Stomach (tissue), 9 donors: ENCODE results near the gene KCNN3. TPM values are rescaled to one million over a fixed set of nuclear protein-coding genes. Genes with fewer than 3 reads are reported as not detected.

ENCODE experiments used
- DNase-seq, 2 donors: peaks; one replicate each; pipeline versions ENCODE4 v3.0.0 to v3.0.0-alpha.2; 2013 to 2019
- H3K27ac ChIP-seq, 5 donors: fragments of 200-600 bp in 4 of 5; sonication (generic) in 4 of 5; one replicate each; pipeline ENCODE4 v1.5.1; 2013 to 2019; ENCODE audit warnings: mild to moderate bottlenecking in 1 of 5, moderate library complexity in 1 of 5
- H3K27me3 ChIP-seq, 3 donors: fragments of 200-600 bp; sonication (generic); one replicate each; pipeline ENCODE4 v1.5.1; 2017 to 2019; ENCODE audit warnings: mixed run types in 1 of 3
- H3K36me3 ChIP-seq, 4 donors: fragments of 200-600 bp; sonication (generic); 1 replicate in 3 of 4; 2 replicates in 1 of 4; pipeline ENCODE4 v1.5.1; 2016 to 2019
- H3K4me1 ChIP-seq, 4 donors: fragments of 200-600 bp; sonication (generic); one replicate each; pipeline ENCODE4 v1.5.1; 2016 to 2019
- H3K4me3 ChIP-seq, 4 donors: fragments of 200-600 bp; sonication (generic) in 3 of 4; one replicate each; pipeline ENCODE4 v1.5.1; 2016 to 2019; ENCODE audit warnings: mild to moderate bottlenecking in 1 of 4
- H3K9me3 ChIP-seq, 4 donors: fragments of 200-600 bp; sonication (generic); one replicate each; pipeline ENCODE4 v1.5.1; 2016 to 2019
- CTCF ChIP-seq, 7 experiments: fragments of 450-650 bp in 4 of 7; fragments of 200-600 bp in 3 of 7; sonication (generic) in 3 of 7; IDR thresholded peaks; one replicate each; pipeline ENCODE4 v1.5.1; 2016 to 2019; ENCODE audit warnings: antibody characterized with exemption in 7 of 7, control low read depth in 2 of 7, mild to moderate bottlenecking in 1 of 7
- EP300 ChIP-seq: sonication (generic); formaldehyde crosslinking; IDR thresholded peaks from one replicate; pipeline ENCODE4 v1.6.1; 2017; ENCODE audit warnings: antibody characterized with exemption
- POLR2A ChIP-seq, 4 donors: fragments of 450-650 bp; IDR thresholded peaks; one replicate each; pipeline ENCODE4 v1.6.1; 2016; ENCODE audit warnings: antibody characterized with exemption in 4 of 4, control low read depth in 2 of 4, mild to moderate bottlenecking in 1 of 4, moderate library complexity in 1 of 4
- POLR2AphosphoS5 ChIP-seq, 3 donors: sonication (generic); formaldehyde crosslinking; IDR thresholded peaks; one replicate each; pipeline ENCODE4 v1.6.1; 2016; ENCODE audit warnings: antibody characterized with exemption in 3 of 3
- WGBS, 5 donors: extraction: QIAGEN DNeasy Blood & Tissue Kit in 3 of 5; methylation state at CpG; one replicate each; pipeline versions ENCODE4 v1.1.5 to v1.1.7; 2013 to 2018; 5-methylcytosine and 5-hydroxymethylcytosine counted together
- intact Hi-C: fragments of 100-400 bp; cut with DNase I; formaldehyde crosslinking; loops from one replicate; pipeline ENCODE4 v1.15.1; 2023; ENCODE audit warnings: low total_unique reads
- polyA plus RNA-seq, 3 donors: library from polyadenylated mRNA; stranded (reverse); fragments of 200-250 nt; gene quantifications; one replicate each; pipeline ENCODE4 v1.2.3, GENCODE V29; 2013
- total RNA-seq, 5 donors: library from RNA; depleted of rRNA; stranded (reverse); fragments of >200 nt; gene quantifications; one replicate each; pipeline versions ENCODE4 v1.1.0 to v1.2.3, GENCODE V29; 2014 to 2016
- donor health status: healthy with polysubstance abuse.
- donor health status: Bipolar disorder and iron deficiency.
- donor health status: healthy.

KCNN3 gene
- total and polyA plus RNA-seq, 8 donors: 0.19 to 10.7 (median 2.3) TPM

- intact Hi-C loops: no loop called here
- Histone ChIP-seq H3K27ac (no peak overlapping the region), H3K36me3 (no peaks in the 10 kb centered on the region), H3K27me3 (peaks cover 0 to 7% (median 0%) of the 10 kb centered on the region in 3 donors), H3K9me3 (no peaks in the 10 kb centered on the region), H3K4me3 (no peak overlapping the region), H3K4me1 (no peaks in the 10 kb centered on the region)
- TF ChIP-seq EP300 (no peak), POLR2A (IDR thresholded peaks at IDR 0.05) (no peak), POLR2AphosphoS5 (IDR thresholded peaks at IDR 0.05) (no peak), CTCF (IDR thresholded peaks at IDR 0.05) (no peak)
- no peak for DNase-seq
- WGBS, 5 donors: 55 to 100% (median 92%) methylated on average over 1 of the region's 1 CpG
These were observed 163.2 kb downstream of the KCNN3 start for GRCh38 chr1:154706851-154707250.

GRCh38 chr1:154705544-154705943 is 164.5 kb downstream of the KCNN3 start:
- WGBS, 5 donors: 82 to 92% (median 87%) methylated on average over 2 of the region's 2 CpGs
- Histone ChIP-seq H3K36me3 (no peaks in the 10 kb centered on the region), H3K4me1 (no peaks in the 10 kb centered on the region), H3K27me3 (peaks cover 0 to 7% (median 0%) of the 10 kb centered on the region in 3 donors), H3K4me3 (no peak overlapping the region), H3K27ac (no peak overlapping the region), H3K9me3 (no peaks in the 10 kb centered on the region)
- no peak for TF ChIP-seq POLR2A (IDR thresholded peaks at IDR 0.05)
- no peak for TF ChIP-seq CTCF (IDR thresholded peaks at IDR 0.05)
- no peak for TF ChIP-seq EP300
- no peak for TF ChIP-seq POLR2AphosphoS5 (IDR thresholded peaks at IDR 0.05)
- DNase-seq: no peak
- intact Hi-C loops: no loop called here

- peaks cover 0 to 7% (median 0%) of the 10 kb centered on the region in 3 donors for H3K27me3 ChIP-seq
- DNase-seq: no peak
- no peaks in the 10 kb centered on the region for H3K36me3 ChIP-seq
- no peaks in the 10 kb centered on the region for H3K9me3 ChIP-seq
- 9 to 23% (median 14%) methylated on average over 5 of the region's 5 CpGs for WGBS, 5 donors
- H3K27ac ChIP-seq: no peak overlapping the region
- TF ChIP-seq POLR2A (IDR thresholded peaks at IDR 0.05) (no peak), POLR2AphosphoS5 (IDR thresholded peaks at IDR 0.05) (no peak), EP300 (no peak), CTCF (IDR thresholded peaks at IDR 0.05) (no peak)
- intact Hi-C loops: no loop called here
- no peaks in the 10 kb centered on the region for H3K4me1 ChIP-seq
- H3K4me3 ChIP-seq: no peak overlapping the region
These were observed 166.9 kb downstream of the KCNN3 start for GRCh38 chr1:154703170-154703569.

- Histone ChIP-seq H3K36me3 (no peaks in the 10 kb centered on the region), H3K4me3 (no peak overlapping the region), H3K4me1 (no peaks in the 10 kb centered on the region), H3K27me3 (peaks cover 0 to 10% (median 0%) of the 10 kb centered on the region in 3 donors), H3K27ac (no peak overlapping the region), H3K9me3 (no peaks in the 10 kb centered on the region)
- intact Hi-C loops: no loop called here
- TF ChIP-seq CTCF (IDR thresholded peaks at IDR 0.05): no peak
- TF ChIP-seq POLR2AphosphoS5 (IDR thresholded peaks at IDR 0.05): no peak
- no peak for TF ChIP-seq EP300
- no peak for TF ChIP-seq POLR2A (IDR thresholded peaks at IDR 0.05)
- DNase-seq: no peak
- WGBS, 5 donors: 73 to 84% (median 81%) methylated on average over 4 of the region's 4 CpGs
These were observed 171.6 kb downstream of the KCNN3 start for GRCh38 chr1:154698320-154699096.
